Activated CD4-positive, alpha-beta T cell treated with anti-CD3 and anti-CD28 coated beads, Interleukin-2, amount 50 U/mL, for 24 hours (primary cell): Measurements from ENCODE around the gene DHRS2.
"Not testable (repeated sequence)": the region's sequence is repeated elsewhere in the genome, so short reads cannot be mapped to it uniquely, and the experiment has no call there.

Experiments
- DNase-seq, 2 donors: peaks; one replicate each; pipeline ENCODE4 v3.0.0-alpha.2; 2020; ENCODE audit warnings: low read depth in 1 of 2, low spot score in 1 of 2

The DHRS2 gene

GRCh38 chr14:23689709-23690514 is 53.7 kb downstream of the DHRS2 start:
- DNase-seq: not testable (repeated sequence)

GRCh38 chr14:23692416-23692815 is 56.3 kb downstream of the DHRS2 start:
- DNase-seq: no peak

- no peak for DNase-seq
These were observed 57.1 kb downstream of the DHRS2 start for GRCh38 chr14:23693252-23693775.

- DNase-seq: no peak
These were observed 58.2 kb downstream of the DHRS2 start for GRCh38 chr14:23694085-23694948.
